Activated naive CD4-positive, alpha-beta T cell treated with anti-CD3 and anti-CD28 coated beads, Interleukin-2, amount 10 ng/mL, durations not matched to agents 7 days and 5 days (primary cell): ENCODE measurements around the gene KDM5C.
"Not testable (repeated sequence)": the region's sequence is repeated elsewhere in the genome, so short reads cannot be mapped to it uniquely, and the experiment has no call there.

ENCODE experiments used
- CTCF ChIA-PET: fragments of 350-600 bp; sonication (Branson Sonifier 250); formaldehyde crosslinking; loops from one replicate; lab custom pipeline; 2021; ENCODE audit warnings: antibody characterized with exemption; lab: Charles Lee
- DNase-seq: peaks from one replicate; pipeline ENCODE4 v3.0.0-alpha.2; 2020
- H3K27ac Mint-ChIP-seq: one replicate; pipeline ENCODE4 v1.8.0; 2021; ENCODE audit warnings: mild to moderate bottlenecking, moderate library complexity, mixed read lengths
- H3K27me3 Mint-ChIP-seq: one replicate; pipeline ENCODE4 v1.8.0; 2021; ENCODE audit warnings: mild to moderate bottlenecking, mixed read lengths
- H3K36me3 Mint-ChIP-seq: one replicate; pipeline ENCODE4 v1.8.0; 2021; ENCODE audit warnings: mixed read lengths
- H3K4me1 Mint-ChIP-seq: one replicate; pipeline ENCODE4 v1.8.0; 2021; ENCODE audit warnings: mixed read lengths
- H3K4me3 Mint-ChIP-seq: one replicate; pipeline ENCODE4 v1.8.0; 2021; ENCODE audit warnings: mild to moderate bottlenecking, moderate library complexity, mixed read lengths
- H3K9me3 Mint-ChIP-seq: one replicate; pipeline ENCODE4 v1.8.0; 2021; ENCODE audit warnings: mixed read lengths

Gene KDM5C

DNA sequence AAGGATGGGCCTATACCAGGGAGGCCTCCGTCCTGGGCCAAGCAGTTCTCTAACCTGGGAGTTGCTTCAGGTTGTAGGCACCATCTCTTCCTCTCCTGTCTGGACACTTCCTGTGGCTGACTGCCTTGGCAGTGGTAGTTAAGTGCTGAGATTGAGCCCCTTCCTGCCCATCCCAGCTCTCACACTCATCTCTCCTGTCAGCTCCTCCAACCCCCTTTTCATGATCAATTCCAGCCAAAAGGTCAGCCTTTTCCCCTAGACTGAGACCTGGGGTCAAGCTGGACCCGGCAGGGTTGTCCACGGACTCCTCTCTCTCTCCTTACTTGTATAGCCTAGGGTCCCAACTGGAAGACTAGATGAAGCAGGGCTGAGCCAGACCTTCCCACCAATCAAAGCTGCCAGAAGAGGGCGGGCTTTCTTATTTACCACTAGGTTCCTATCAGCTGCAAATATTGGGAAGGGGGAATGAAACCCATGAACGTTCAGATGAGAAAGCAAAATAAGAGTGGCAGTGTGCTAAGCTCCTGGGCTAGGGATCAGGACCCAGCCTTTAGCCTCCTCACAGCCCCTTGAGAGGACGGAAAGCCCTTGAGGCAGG lies 34.5 kb downstream of the KDM5C start:
- H3K27ac Mint-ChIP-seq, result no peak overlapping the region
- H3K27me3 Mint-ChIP-seq, result no peaks in the 10 kb centered on the region
- no peak overlapping the region for H3K4me3 Mint-ChIP-seq
- CTCF ChIA-PET, result interaction anchor here (0.8 kb wide), 1 partner anchor 119 kb away, joined by 3 read pairs; no protein-coding TSS in a partner anchor
- no peaks in the 10 kb centered on the region for H3K4me1 Mint-ChIP-seq
- peaks cover 5% of the 10 kb centered on the region for H3K36me3 Mint-ChIP-seq
- H3K9me3 Mint-ChIP-seq, result no peaks in the 10 kb centered on the region
- DNase-seq, result no peak

DNA sequence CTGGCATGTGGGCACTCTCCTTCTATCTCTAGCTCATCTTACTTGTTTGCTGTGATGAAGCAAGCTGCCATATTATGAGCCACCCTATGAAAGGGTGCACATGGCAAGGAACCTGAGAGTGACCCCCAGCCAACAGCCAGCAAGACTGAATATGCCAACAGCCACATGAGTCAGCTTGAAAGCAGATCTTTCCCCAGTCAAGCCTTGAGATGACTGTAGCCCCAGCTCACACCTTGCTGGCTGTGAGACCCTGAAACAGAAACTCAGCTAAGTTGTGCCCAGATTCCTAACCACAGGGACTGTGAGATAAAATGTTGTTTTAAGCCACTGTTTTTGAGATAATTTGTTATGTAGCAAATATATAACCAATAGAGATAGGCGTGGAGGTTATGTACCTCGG lies 36.2 kb downstream of the KDM5C start:
- Mint-ChIP-seq H3K4me1 (no peaks in the 10 kb centered on the region), H3K27ac (no peak overlapping the region), H3K27me3 (no peaks in the 10 kb centered on the region), H3K4me3 (no peak overlapping the region), H3K36me3 (peaks cover 4% of the 10 kb centered on the region), H3K9me3 (no peaks in the 10 kb centered on the region)
- CTCF ChIA-PET, result no interaction called here
- DNase-seq, result no peak

DNA sequence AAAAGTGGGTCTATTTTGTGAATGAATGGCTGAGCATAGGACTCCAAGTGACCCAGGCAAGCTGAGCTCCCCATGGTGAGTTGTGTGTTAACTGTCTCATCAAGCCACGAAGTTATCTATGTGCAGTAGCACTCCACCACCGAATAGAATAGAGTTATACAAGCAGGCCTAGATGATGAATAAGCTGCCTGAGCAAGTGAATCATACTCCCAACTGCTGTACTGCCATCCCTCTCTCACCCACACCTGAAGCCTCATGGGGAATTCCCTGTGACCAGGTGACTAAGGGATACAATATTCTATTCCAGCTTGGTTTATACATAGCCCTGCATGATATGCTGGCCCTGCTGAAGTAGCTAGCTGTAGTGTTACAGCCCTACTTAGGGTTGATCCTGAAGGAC lies 38.7 kb downstream of the KDM5C start:
- Mint-ChIP-seq H3K4me3 (no peak overlapping the region), H3K27ac (no peak overlapping the region), H3K36me3 (no peaks in the 10 kb centered on the region), H3K9me3 (no peaks in the 10 kb centered on the region), H3K4me1 (no peaks in the 10 kb centered on the region), H3K27me3 (no peaks in the 10 kb centered on the region)
- no peak for DNase-seq
- CTCF ChIA-PET, result no interaction called here

DNA sequence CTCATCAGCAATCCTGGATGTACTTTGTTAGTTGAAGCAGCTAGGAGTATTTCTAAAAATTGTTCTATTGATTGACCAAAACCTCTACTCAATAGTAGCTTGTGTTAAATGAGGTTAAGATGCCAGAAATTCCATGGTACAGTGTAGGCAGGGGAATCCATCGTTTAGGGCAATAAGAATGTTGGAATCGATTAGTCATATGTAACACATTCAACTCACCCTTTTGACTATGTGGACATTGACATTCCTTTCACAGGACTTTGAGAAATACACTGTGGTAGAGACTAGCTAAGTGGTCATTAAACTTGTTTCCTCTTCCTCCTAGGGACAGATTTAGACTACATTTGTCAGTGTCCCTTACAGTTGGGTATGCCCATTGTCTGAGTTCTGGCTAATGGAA lies 40.2 kb downstream of the KDM5C start:
- Mint-ChIP-seq H3K27me3 (no peaks in the 10 kb centered on the region), H3K4me1 (no peaks in the 10 kb centered on the region), H3K9me3 (no peaks in the 10 kb centered on the region), H3K4me3 (no peak overlapping the region), H3K36me3 (no peaks in the 10 kb centered on the region), H3K27ac (no peak overlapping the region)
- CTCF ChIA-PET, result no interaction called here
- no peak for DNase-seq

DNA sequence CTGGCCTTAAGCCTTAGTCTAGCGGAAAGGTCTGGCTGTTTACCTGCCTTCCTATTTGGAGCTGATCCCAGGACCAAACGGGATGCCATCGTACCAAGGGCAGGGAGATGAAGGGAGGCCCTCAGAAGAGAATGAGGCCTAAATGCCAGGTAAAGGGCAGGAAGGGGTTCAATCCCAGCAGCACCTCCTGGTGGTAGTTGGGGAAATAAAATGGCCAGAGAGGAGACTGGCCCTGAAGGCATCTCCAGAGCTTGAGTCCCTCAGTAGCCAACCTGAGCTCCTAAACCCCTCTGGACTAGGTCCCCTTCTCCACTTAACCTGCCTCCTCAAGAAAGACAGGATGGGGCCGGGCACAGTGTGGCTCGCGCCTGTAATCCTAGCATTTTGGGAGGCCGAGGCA lies 53.7 kb downstream of the KDM5C start:
- Mint-ChIP-seq H3K36me3 (peaks cover 4% of the 10 kb centered on the region), H3K4me3 (no peak overlapping the region), H3K27ac (no peak overlapping the region), H3K9me3 (peaks cover 7% of the 10 kb centered on the region), H3K4me1 (no peaks in the 10 kb centered on the region), H3K27me3 (no peaks in the 10 kb centered on the region)
- CTCF ChIA-PET, result no interaction called here
- DNase-seq, result no peak

DNA sequence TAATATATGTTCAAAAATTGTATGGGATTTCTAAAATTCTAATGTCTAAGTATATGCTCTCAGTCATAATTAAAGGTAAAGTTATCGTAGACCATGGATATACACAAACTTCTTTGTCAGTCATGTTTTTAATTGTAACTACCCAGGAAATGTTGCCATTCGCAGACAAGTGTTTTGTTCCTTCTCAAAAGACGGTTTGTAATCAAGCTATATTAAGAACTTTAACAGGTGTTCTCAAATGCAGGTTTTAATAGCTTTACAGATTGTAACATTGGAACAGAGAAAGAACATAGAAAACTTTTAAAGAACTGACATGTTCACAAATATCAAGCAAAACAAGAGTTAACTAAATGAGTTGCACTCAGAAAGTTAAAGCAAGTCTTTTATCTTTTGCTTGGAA lies 58.9 kb downstream of the KDM5C start:
- Mint-ChIP-seq H3K9me3 (no peaks in the 10 kb centered on the region), H3K4me3 (no peak overlapping the region), H3K27me3 (no peaks in the 10 kb centered on the region), H3K36me3 (no peaks in the 10 kb centered on the region), H3K27ac (no peak overlapping the region), H3K4me1 (no peaks in the 10 kb centered on the region)
- CTCF ChIA-PET, result no interaction called here
- no peak for DNase-seq

DNA sequence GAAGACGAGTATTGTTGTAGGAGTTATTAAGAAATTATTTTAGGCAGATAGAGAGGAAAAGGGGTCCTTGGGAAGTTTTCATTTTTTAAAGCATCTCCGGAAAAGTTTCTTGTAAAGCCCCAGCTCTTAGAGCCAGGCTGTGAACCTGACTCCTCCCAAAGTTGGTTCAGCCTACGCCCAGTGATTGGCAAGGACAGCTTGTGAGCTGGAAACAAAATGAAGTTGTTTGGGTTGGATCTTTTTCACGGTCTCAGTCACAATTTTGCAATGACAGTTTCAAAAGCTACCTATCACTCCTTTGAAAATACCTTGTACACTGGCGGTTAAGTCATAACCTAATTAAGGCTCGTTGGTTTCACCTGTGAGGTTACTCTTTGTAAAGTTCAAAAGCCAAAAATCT lies 60.4 kb downstream of the KDM5C start:
- H3K4me3 Mint-ChIP-seq, H3K36me3 Mint-ChIP-seq, H3K4me1 Mint-ChIP-seq, H3K27me3 Mint-ChIP-seq, H3K27ac Mint-ChIP-seq, H3K9me3 Mint-ChIP-seq, DNase-seq: not testable (repeated sequence)
- CTCF ChIA-PET, result interaction anchor here (0.6 kb wide), 1 partner anchor 149 kb away, joined by 3 read pairs; no protein-coding TSS in a partner anchor

DNA sequence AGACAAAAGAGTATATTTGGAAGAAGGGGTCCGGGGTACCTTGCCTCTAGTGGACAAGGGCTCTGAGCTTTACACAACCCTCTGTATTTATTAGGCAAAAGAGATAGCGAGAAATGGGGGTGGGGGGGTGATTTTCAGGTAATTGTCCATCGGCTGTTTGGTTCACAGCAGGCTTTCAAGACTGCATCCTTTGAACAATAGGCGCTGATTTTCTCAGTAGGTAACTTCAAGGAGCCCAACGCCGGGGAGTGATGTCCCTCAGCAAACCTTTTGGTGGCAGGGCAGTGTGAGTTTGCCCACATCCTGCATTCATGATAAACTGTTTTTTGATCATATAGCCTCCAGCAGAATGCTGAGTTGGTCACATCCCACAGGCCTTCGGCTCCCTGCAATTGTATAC lies 61.6 kb downstream of the KDM5C start:
- no peaks in the 10 kb centered on the region for H3K27me3 Mint-ChIP-seq
- CTCF ChIA-PET, result no interaction called here
- H3K27ac Mint-ChIP-seq, result no peak overlapping the region
- H3K9me3 Mint-ChIP-seq, result no peaks in the 10 kb centered on the region
- no peak overlapping the region for H3K4me3 Mint-ChIP-seq
- no peaks in the 10 kb centered on the region for H3K4me1 Mint-ChIP-seq
- H3K36me3 Mint-ChIP-seq, result no peaks in the 10 kb centered on the region
- DNase-seq, result no peak

DNA sequence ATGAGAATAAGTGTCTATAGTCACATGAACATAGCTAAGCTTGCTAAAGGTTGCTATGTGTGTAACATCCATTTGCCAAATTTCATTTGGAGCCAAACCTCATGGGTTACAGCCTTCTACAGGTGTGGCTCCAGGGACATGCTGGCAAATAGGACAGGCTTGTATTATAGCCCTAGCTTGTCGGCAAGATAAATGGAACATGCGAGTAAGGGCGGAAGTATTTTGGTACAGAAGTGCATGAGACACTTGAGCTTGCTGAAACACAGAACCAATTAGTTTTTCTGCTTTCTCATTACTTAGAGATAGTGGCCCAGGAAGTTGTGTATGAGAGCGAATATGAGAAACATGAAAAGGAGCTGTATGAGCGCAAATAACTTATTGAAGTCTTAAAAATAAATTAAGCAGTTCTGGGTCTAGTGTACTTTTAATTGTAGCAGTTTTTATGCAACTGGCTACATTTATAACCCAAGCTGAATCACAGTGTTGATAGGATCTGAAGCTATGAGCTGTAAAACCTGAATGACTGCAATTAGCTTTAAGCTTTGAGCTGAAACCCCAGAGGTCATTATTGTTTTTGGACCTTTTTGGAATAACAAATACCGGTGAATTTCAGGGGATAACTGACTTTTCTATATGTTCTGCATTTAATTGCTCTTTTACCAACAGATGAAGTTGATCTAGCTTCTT lies 64.6 kb downstream of the KDM5C start:
- Mint-ChIP-seq H3K36me3 (no peaks in the 10 kb centered on the region), H3K27ac (no peak overlapping the region), H3K27me3 (no peaks in the 10 kb centered on the region), H3K9me3 (no peaks in the 10 kb centered on the region), H3K4me1 (no peaks in the 10 kb centered on the region), H3K4me3 (no peak overlapping the region)
- CTCF ChIA-PET, result no interaction called here
- DNase-seq, result no peak

DNA sequence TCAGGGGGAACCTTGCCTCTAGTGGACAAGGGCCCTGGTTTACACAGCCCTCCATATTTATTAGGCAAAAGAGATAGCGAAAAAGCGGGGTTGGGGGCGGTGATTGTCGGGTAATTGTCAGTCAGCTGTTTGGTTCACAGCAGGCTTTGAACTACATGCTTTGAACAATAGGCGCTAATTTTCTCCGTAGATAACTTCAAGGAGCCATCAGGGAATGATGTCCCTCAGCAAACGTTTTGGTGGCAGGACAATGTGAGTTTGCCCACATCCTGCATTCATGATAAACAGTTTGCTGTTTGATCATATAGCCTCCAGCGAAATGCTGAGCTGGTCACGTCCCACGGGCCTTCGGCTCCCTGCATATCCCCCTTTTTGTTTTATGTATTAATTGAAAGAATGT lies 65.8 kb downstream of the KDM5C start:
- Mint-ChIP-seq H3K27me3 (no peaks in the 10 kb centered on the region), H3K9me3 (no peaks in the 10 kb centered on the region), H3K4me3 (no peak overlapping the region), H3K27ac (no peak overlapping the region), H3K36me3 (no peaks in the 10 kb centered on the region), H3K4me1 (no peaks in the 10 kb centered on the region)
- CTCF ChIA-PET, result no interaction called here
- no peak for DNase-seq

DNA sequence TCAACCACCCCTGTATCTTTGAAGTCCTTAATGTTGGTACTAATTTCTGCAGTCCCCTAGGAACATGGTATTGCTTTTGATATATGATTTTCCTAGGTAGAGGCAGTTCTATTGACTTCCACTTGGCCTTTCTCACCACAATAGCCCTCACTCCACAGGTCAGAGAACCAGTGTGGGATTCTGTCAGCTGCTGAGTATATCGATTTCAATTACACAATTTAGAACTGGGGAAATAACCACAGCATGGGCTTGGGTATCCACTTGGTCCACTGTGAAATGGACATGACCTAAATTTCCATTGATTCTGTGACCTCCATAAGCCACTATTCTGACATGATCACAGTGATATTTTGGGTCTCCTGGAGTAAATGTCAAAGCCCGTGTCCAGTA lies 68.8 kb downstream of the KDM5C start:
- Mint-ChIP-seq H3K9me3 (no peaks in the 10 kb centered on the region), H3K4me3 (no peak overlapping the region), H3K27ac (no peak overlapping the region), H3K36me3 (no peaks in the 10 kb centered on the region), H3K27me3 (no peaks in the 10 kb centered on the region), H3K4me1 (no peaks in the 10 kb centered on the region)
- CTCF ChIA-PET, result no interaction called here
- DNase-seq, result no peak

DNA sequence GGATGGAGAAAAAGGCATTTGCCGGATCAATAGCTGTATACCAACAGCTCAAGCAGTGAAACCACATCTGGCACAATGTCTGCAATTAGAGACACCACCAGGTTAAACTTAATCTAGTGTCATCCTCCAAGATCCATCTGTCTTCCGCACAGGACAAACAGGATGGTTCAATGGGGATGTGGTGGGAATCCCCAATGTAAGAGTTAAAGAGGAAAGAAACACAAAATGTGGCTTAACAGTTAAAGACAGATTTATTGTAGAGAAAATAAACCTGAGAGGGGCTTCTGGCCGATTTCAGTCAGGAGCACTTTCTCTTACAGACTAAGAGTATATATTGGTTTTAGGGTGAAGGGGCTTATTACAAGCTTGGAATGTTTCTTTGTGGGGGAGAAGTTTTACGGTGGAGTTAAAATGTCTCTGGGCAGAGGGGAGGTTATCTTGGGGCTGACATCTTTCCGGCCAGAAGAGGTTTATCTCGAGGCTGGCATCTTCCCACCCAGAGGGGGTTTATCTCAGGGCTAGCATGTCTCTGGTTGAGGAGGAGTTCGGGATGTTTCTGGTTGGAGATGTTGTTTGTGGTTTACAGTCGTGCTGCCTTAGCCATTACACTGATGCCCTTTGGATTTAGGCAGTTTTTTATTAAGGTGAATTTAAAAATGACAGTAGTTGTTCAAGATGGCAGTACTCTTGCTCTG lies 69.3 kb downstream of the KDM5C start:
- H3K27ac Mint-ChIP-seq, result no peak overlapping the region
- H3K4me3 Mint-ChIP-seq, result no peak overlapping the region
- CTCF ChIA-PET, result no interaction called here
- DNase-seq, result no peak
- no peaks in the 10 kb centered on the region for H3K36me3 Mint-ChIP-seq
- H3K4me1 Mint-ChIP-seq, result no peaks in the 10 kb centered on the region
- H3K9me3 Mint-ChIP-seq, result no peaks in the 10 kb centered on the region
- no peaks in the 10 kb centered on the region for H3K27me3 Mint-ChIP-seq

DNA sequence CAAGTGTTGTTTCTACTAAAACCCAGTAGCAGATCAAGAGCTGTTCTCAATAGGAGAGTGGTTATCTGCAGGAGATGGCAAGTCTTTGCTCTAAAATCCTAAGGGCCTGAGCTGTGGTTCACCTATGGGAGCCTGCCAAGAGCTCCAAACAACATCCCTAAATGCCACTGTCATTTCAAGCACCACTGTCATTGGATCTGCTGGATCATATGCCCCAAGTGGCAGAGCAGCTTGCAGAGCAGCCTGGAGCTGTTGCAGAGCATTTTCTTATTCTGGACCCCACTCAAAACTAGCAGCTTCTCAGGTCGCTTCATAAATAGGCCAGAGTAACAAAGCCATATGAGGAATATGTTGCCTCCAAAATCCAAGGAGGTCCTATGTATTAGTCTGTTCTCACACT lies 71.4 kb downstream of the KDM5C start:
- no peak for DNase-seq
- CTCF ChIA-PET, result no interaction called here
- no peaks in the 10 kb centered on the region for H3K4me1 Mint-ChIP-seq
- no peaks in the 10 kb centered on the region for H3K27me3 Mint-ChIP-seq
- H3K4me3 Mint-ChIP-seq, result no peak overlapping the region
- no peak overlapping the region for H3K27ac Mint-ChIP-seq
- H3K9me3 Mint-ChIP-seq, result no peaks in the 10 kb centered on the region
- H3K36me3 Mint-ChIP-seq, result no peaks in the 10 kb centered on the region
